Right lobe of liver (tissue), 4 donors: ENCODE data around the gene TAOK3.

Source experiments
- CTCF ChIP-seq, 4 donors: fragments of 200-600 bp in 3 of 4; fragments of 450-650 bp in 1 of 4; IDR thresholded peaks; one replicate each; pipeline versions ENCODE4 v1.5.1 to v1.8.0; 2016 to 2022; ENCODE audit warnings: antibody characterized with exemption in 4 of 4, mild to moderate bottlenecking in 2 of 4
- POLR2A ChIP-seq: fragments of 450-650 bp; IDR thresholded peaks from one replicate; pipeline ENCODE4 v1.6.1; 2017; ENCODE audit warnings: antibody characterized with exemption, mild to moderate bottlenecking
- donor health status: DM: no; HTN: no; CAD: no.
- donor health status: DM: no; HTN: no; CAD: no.
- donor health status: DM: no; HTN: yes; CAD: no.

- TF ChIP-seq CTCF (IDR thresholded peaks at IDR 0.05) (no peak), POLR2A (no peak)
Observed at GRCh38 chr12:118327391-118327790, 45.3 kb downstream of the TAOK3 start.
